Measurements from ENCODE around the gene PPP1R9B.

Gene PPP1R9B

GRCh38 chr17:50157891-50158290 lies 7.4 kb upstream of the PPP1R9B start:
- DNase-seq (ENCODE audit: low read depth in 2 of 2), result no peak

- DNase-seq (ENCODE audit: low read depth in 2 of 2), result no peak
Measured at GRCh38 chr17:50155115-50155819, 4.8 kb upstream of the PPP1R9B start.

DNA sequence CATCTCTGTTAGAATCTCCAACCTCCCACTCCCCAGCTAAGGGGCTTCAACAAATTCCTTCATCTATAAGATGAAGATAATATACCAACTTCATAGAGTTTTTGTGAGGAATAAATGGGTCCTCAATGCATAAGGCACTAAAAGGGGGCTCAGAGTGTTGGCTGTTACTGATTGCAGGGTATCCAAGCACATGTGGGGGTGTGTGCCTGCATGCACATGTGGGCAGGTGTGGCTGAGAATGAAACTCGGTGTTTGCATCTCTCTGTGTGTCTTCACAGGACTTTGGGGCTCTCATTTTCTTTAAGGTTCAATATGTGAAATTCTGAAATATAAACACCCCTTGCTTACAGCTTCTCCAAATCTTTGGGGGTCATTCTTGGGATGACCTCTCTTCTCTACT lies 4.1 kb upstream of the PPP1R9B start:
- no peak for DNase-seq (ENCODE audit: low read depth in 2 of 2)

GRCh38 chr17:50153650-50154575 lies 3.4 kb upstream of the PPP1R9B start:
- no peak for DNase-seq (ENCODE audit: low read depth in 2 of 2)

- no peak for DNase-seq (ENCODE audit: low read depth in 2 of 2)
Measured at GRCh38 chr17:50152736-50153135, 2.3 kb upstream of the PPP1R9B start.

DNA sequence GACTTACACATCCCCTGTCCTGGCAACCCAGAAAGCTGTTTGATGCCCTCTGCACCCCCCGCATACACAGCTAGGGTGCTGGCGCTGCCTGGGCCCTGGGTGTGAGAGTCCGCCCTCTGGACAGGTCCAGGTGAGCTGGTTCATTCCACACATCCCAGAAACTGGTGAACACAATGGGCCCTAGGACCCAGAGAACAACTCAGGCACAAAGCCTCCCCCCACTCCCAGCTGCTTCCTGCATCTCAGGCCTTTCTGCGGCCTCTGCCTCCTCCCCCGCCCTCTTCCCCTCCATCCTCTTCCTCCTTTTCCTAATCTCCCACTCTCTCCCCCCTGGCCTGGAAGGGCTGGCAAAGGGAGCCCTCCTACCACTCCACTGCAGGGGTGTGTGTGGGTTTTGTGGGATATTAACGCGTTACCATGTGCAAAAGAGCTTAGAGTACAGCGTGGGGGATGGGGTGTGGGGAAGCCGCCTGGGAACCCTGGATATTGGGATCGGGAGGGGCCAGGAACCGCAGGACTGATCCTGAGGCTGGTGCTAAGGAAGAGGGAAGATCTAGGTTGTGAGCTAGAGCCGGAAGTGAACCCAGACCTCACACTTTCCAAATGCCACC lies 1.6 kb upstream of the PPP1R9B start:
- DNase-seq (ENCODE audit: low read depth in 2 of 2), result no peak

DNA sequence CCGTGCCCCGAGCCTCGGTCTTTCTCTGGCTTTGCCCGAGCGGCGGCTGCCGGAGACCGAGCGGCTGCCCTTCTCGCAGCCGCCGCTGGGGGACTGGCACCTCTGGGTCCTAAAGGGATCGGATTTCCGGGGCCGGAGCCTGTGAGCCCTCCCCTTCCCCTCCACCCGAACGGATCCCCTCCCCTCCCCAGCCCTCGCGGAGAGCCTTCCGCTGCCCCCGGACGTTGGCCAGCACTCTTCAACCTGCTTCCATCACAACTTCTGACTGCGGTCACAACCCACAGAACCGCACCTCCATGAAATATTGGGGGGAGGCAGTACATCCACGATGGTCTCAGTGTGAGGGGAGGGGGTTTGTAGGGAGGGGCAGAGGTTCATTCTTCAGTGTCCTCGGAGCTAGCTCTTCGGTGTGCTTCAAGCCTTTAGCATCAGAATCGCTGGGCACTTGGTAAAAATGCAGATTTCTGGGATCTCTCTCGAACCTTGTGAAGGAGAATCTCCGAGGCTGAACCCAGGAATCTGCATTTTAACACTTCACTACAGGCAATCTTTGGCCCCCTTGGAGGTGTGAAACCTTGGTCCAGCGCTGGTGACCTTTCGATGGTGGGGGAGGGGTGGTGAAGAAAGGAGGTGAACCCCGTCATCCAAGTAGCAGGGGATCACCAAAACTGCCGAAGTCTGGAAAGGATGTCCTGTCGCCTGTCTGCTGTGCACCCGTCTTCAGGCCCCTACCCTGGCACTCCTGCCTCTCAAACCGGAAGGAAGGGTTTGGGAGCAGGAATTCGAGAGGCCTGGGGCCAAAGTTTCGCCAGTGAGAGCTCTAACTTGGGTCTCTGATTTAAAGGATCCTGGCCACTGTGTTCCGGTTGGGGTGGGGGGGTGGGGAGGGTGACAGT lies 812 bp upstream of the PPP1R9B start:
- DNase-seq (ENCODE audit: low read depth in 2 of 2), result peak; percentile 76 to 83

DNA sequence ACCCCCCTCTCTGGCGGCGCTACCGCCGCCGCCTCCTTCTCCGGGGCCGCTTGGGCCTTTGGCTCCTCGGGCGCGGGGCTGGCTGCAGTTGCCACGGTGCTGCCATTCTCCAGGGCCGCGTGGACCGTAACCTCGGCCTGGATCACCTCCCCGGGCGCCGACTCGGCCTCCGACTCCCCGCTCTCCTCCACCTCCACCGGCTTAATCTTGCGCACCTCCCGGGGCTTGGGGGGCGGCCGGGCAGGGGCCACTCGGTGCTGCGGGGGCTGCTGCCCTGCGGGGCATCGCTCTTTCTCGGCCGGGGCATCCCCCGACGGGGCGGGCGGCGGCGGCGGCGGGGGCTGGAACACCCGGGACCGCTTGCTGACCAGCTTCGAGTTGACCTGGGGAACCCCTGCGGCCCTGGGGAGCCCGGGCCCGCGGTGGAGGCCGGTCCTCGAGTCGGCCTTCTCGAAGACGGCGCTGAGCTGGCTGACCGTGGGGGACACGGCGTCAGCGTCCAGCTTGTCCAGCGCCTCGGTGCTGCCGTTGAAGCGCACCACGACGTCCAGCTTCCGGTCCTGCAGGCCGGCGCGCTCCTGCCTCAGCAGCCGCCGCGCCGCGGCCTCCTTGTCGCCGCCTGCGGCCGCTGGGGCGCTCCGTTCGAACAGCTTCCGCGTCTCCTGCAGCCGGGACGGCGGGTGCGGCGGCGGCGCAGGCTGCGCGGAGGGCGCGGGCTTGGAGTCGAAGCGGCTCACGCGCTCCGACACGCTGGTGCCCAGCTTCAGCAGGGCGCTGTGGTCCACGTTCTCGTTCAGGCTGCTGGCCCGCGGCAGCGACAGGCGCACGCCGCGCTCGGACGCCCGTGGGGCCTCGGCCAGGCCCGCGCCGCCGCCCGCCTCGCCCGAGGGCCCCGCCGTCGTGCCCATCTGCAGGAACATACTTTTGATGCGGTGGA lies 792 bp downstream of the PPP1R9B start:
- DNase-seq (ENCODE audit: low read depth in 2 of 2), result peak in 1 of 2 donors; percentile 40

GRCh38 chr17:50149091-50149416 lies 1.4 kb downstream of the PPP1R9B start:
- DNase-seq (ENCODE audit: low read depth in 2 of 2), result no peak

DNA sequence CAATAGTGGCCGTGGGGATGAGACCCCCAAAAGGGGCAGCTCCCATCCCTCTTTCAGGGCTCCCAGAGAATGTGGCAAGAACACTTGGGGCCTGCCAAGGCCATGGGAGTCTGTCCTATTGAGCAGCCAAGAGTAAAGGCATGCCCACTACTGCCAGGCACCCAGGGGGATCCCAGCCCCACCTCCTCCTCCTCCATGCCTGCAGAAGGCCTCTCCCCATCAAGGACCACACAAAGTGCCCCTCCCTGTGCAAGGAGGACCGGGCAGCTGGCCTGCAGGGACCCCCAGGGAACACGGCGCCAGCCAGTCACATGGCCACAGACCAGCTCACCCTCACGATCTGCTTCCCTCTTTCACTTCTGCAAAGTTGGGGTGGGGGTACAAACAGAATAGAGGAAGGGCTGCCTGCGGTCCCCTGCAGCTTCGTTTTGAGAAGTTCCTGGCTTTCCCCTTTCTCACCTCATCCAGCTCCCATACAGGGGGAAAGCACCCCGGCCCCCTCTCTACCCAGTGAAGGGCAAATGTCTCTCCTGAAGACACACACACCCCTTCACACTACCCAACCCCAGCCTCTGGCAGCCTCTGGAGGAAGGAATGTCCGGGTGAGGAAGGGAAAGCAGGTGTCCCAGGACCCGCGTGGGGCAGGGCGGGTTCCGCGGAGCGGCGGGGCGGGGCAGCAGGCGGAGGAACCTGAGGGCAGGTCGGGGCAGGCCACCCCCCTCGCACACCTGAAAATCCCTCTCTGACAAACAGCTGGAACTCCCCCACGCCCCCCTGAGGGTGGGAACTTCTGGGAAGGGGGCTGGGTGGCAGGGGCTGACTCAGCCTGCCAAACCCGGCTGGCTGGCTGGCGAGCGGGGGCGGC lies 2.0 kb downstream of the PPP1R9B start:
- DNase-seq (ENCODE audit: low read depth in 2 of 2), result peak; percentile 80 to 83

- DNase-seq (ENCODE audit: low read depth in 2 of 2), result no peak
Measured at GRCh38 chr17:50147841-50148225, 2.6 kb downstream of the PPP1R9B start.

- DNase-seq (ENCODE audit: low read depth in 2 of 2), result no peak
Measured at GRCh38 chr17:50146927-50147665, 3.4 kb downstream of the PPP1R9B start.

GRCh38 chr17:50146230-50146926 lies 4.1 kb downstream of the PPP1R9B start:
- no peak for DNase-seq (ENCODE audit: low read depth in 2 of 2)

DNA sequence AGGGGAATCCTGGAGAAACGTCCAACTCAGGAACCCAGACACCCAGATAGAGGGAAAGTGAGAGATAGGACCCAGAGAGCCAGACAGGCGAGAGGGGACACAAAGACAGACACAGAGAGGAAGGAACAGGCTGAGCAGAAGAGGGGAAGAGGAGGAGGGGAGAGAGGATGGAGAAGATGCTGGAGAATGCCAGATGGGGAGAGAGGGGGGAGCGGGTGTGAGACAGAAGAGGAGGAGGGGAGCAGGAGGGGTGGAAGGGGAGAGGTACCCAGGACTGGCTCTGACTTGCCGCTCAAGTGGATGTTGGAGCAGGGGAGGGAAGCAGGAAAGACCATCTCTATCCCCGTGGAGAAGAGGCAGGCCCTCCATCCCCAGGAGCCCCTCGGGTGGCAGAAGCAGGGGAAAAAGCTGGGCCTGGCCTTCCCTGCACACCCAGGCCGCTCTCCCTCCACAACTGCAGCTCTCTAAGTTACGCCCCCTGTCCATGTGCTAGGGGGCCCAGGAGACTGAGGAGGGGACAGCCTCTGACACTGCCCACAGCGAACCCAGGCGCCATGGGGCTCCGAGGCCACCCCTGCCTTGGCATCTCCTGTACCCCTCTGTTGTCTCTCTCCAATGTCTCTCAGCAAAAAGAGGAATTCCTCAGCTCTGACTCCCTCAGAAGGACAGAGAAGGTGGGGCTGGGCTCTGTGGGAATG lies 4.8 kb downstream of the PPP1R9B start:
- DNase-seq (ENCODE audit: low read depth in 2 of 2), result no peak

GRCh38 chr17:50144845-50145531 lies 5.5 kb downstream of the PPP1R9B start:
- DNase-seq (ENCODE audit: low read depth in 2 of 2), result no peak

DNA sequence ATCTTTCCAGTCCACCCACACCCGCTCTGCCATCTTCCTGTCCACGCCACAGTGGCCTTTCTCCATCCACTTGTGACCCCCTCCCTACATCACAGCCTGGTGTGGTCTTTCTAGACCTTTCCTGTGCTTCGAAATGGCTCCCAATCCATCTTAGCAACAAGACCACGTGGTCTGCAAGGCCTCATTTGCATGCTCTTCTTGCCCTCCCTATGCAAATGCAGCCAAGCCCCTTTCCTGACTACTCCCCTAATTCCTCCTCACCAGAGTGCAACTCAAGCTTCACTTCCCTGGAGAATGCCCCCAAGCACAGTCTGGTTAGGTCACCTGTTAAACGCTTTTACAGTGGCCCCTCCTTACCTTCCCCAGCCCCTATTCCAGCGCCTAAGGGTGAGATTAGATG lies 6.1 kb downstream of the PPP1R9B start:
- no peak for DNase-seq (ENCODE audit: low read depth in 2 of 2)

Data from stimulated activated CD4-positive, alpha-beta T cell treated with anti-CD3 and anti-CD28 coated beads, Interleukin-1b, Interleukin-23, amount 100 ng/mL, for 4 hours (primary cell).